ENCODE measurements around the gene BMERB1. TPM values are rescaled to one million over a fixed set of nuclear protein-coding genes. Genes with fewer than 3 reads are reported as not detected.
A peak's percentile ranks its signal among the peaks of the same experiment; 100 is the strongest.
"Not testable (repeated sequence)": the region's sequence is repeated elsewhere in the genome, so short reads cannot be mapped to it uniquely, and the experiment has no call there.

Gene BMERB1
- total RNA-seq, result 3.4 TPM
- 1 to 10 TPM; 2.2 to 4.2 (median 3.3) TPM for polyA plus RNA-seq

DNA sequence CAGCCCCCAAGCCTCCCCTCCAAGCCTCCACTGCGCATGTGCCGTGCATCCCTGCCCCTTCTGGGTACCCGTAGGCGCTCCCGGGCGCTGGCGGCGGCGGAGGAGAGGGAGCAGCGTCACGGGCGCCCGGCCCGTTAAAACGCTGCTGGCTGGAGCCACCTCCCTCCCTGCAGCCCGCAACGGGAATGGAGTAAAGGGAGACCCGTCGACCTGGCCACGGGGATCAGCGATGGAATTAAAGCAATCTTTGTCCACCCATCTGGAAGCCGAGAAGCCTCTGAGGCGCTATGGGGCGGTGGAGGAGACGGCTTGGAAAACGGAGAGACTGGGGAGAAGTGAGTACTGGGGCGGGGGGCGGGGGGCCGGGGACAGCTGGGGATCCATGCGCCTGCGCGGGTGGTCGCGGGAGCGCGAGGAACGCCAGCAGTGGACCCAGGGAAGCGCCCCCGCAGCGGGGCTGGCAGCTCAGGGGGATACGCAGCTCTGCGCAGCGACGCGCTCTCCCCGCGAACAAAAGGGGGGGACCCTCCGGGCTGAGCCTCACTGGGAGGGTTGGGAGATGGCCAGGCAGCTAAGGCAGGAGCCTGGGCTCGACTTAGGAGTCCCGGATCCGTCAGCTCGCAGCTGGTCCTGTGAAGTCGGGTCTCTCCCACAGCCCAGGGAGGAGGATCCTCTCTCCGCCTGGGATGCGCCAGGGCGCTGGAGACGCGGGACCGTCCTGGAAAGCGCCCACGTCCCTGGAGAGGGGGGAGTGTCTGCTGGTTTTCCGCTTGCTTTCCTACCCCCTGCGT is at the start of gene BMERB1:
Gene BMERB1 (plus strand): TSS at position 164 of the 791 bp plus-strand sequence. CDS start 66 bp downstream, at position 230.
- peak within 1 kb of the TSS in 1 of 3 donors; percentile 72 for H3K27ac Mint-ChIP-seq

DNA sequence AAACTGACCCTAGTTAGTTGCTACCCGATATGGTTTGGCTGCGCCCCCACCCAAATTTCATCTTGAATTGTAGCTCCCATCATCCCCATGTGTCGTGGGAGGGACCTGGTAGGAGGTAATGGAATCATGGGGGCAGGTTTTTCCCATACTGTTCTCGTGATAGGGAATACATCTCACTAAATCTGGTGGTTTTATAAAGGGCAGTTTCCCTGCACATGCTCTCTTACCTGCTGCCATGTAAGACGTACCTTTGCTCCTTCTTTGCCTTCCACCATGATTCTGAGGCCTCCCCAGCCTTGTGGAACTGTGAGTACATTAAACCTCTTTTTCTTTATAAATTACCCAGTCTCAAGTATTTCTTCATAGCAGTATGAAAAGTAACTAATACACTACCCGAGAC is 46.3 kb upstream of the BMERB1 start:
- not testable (repeated sequence) for H3K9me3 Mint-ChIP-seq; H3K36me3 ChIP-seq (ENCODE audit: control insufficient read depth, insufficient read depth, low read length); H3K27ac ChIP-seq (ENCODE audit: insufficient read depth, low read length, poor library complexity, severe bottlenecking); H3K4me3 Mint-ChIP-seq; H3K4me1 ChIP-seq (ENCODE audit: control insufficient read depth, insufficient read depth, low read length, poor library complexity, severe bottlenecking); H3K4me1 Mint-ChIP-seq; H3K36me3 Mint-ChIP-seq; H3K9me3 ChIP-seq (ENCODE audit: control insufficient read depth in 2 of 2, low read length in 2 of 2); H3K27me3 ChIP-seq (ENCODE audit: control insufficient read depth, insufficient read depth, low read length); ATAC-seq (ENCODE audit: low read depth in 2 of 2); H3K27ac Mint-ChIP-seq; H3K4me3 ChIP-seq (ENCODE audit: low read depth, low read length); DNase-seq
- peaks cover 21% of the 10 kb centered on the region for H3K27me3 Mint-ChIP-seq

More for the DNA sequence above, at the start of gene BMERB1:
- Histone ChIP-seq H3K36me3 (ENCODE audit: control insufficient read depth, insufficient read depth, low read length) (no peaks in the 10 kb centered on the region), H3K27me3 (ENCODE audit: control insufficient read depth, insufficient read depth, low read length) (peaks cover 2% of the 10 kb centered on the region), H3K27ac (ENCODE audit: insufficient read depth, low read length, poor library complexity, severe bottlenecking) (no peak within 1 kb of the TSS), H3K4me1 (ENCODE audit: control insufficient read depth, insufficient read depth, low read length, poor library complexity, severe bottlenecking) (peaks cover 12% of the 10 kb centered on the region), H3K4me3 (ENCODE audit: low read depth, low read length) (peak within 1 kb of the TSS; percentile 48), H3K9me3 (ENCODE audit: control insufficient read depth in 2 of 2, low read length in 2 of 2) (no peaks in the 10 kb centered on the region)
- DNase-seq, result peak; percentile 10 to 64 (median 15)
- Mint-ChIP-seq H3K4me1 (peaks cover 4 to 19% (median 9%) of the 10 kb centered on the region in 4 donors), H3K36me3 (no peaks in the 10 kb centered on the region), H3K9me3 (no peaks in the 10 kb centered on the region), H3K27me3 (peaks cover 25% of the 10 kb centered on the region), H3K4me3 (peak within 1 kb of the TSS; percentile 72 to 93 (median 82))
- ATAC-seq (ENCODE audit: low read depth in 2 of 2), result peak; percentile 31 to 64

DNA sequence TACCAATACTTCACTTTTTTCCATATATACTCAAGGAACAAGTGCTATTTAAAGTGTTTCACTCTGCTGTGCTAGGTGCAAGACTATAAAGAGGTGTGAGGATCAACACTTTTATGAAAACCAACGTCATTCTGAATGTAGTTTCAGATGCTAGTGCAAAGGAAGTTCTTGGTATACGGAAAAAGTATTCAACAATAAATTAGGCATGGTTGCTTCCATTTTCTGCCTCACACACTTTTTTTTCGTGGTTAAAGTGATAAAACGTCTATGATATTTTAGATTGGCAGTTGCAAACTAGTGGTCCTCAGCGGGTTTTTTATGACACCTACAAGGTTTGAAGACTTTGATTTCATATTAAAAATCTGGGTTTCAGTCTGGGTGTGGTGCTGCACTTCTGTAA is 44.5 kb upstream of the BMERB1 start:
- H3K27ac Mint-ChIP-seq; H3K4me1 Mint-ChIP-seq; H3K4me3 Mint-ChIP-seq; H3K27me3 ChIP-seq (ENCODE audit: control insufficient read depth, insufficient read depth, low read length); H3K36me3 Mint-ChIP-seq; ATAC-seq (ENCODE audit: low read depth in 2 of 2); DNase-seq; H3K4me1 ChIP-seq (ENCODE audit: control insufficient read depth, insufficient read depth, low read length, poor library complexity, severe bottlenecking); H3K27ac ChIP-seq (ENCODE audit: insufficient read depth, low read length, poor library complexity, severe bottlenecking); H3K36me3 ChIP-seq (ENCODE audit: control insufficient read depth, insufficient read depth, low read length); H3K4me3 ChIP-seq (ENCODE audit: low read depth, low read length); H3K9me3 Mint-ChIP-seq; H3K9me3 ChIP-seq (ENCODE audit: control insufficient read depth in 2 of 2, low read length in 2 of 2): not testable (repeated sequence)
- peaks cover 24% of the 10 kb centered on the region for H3K27me3 Mint-ChIP-seq

- Mint-ChIP-seq H3K4me3 (peak overlapping the region in 1 of 4 donors; percentile 27), H3K27me3 (peaks cover 25% of the 10 kb centered on the region)
- H3K36me3 ChIP-seq (ENCODE audit: control insufficient read depth, insufficient read depth, low read length); H3K27ac ChIP-seq (ENCODE audit: insufficient read depth, low read length, poor library complexity, severe bottlenecking); H3K4me3 ChIP-seq (ENCODE audit: low read depth, low read length); DNase-seq; H3K9me3 ChIP-seq (ENCODE audit: control insufficient read depth in 2 of 2, low read length in 2 of 2); H3K36me3 Mint-ChIP-seq; H3K27me3 ChIP-seq (ENCODE audit: control insufficient read depth, insufficient read depth, low read length); H3K27ac Mint-ChIP-seq; H3K4me1 ChIP-seq (ENCODE audit: control insufficient read depth, insufficient read depth, low read length, poor library complexity, severe bottlenecking); H3K4me1 Mint-ChIP-seq; ATAC-seq (ENCODE audit: low read depth in 2 of 2); H3K9me3 Mint-ChIP-seq: not testable (repeated sequence)
Observed at GRCh38 chr16:15393025-15393424, 41.4 kb upstream of the BMERB1 start.

GRCh38 chr16:15395631-15396508 is 38.5 kb upstream of the BMERB1 start, which contains the start of gene MPV17L:
Gene MPV17L, plus strand, starts transcription at chr16:15395754. Its CDS starts 144 bp downstream, at chr16:15395898.
- not testable (repeated sequence) for H3K9me3 ChIP-seq (ENCODE audit: control insufficient read depth in 2 of 2, low read length in 2 of 2); H3K4me1 ChIP-seq (ENCODE audit: control insufficient read depth, insufficient read depth, low read length, poor library complexity, severe bottlenecking); H3K4me1 Mint-ChIP-seq; DNase-seq; H3K27ac Mint-ChIP-seq; H3K9me3 Mint-ChIP-seq; H3K36me3 ChIP-seq (ENCODE audit: control insufficient read depth, insufficient read depth, low read length); H3K27me3 ChIP-seq (ENCODE audit: control insufficient read depth, insufficient read depth, low read length); H3K4me3 ChIP-seq (ENCODE audit: low read depth, low read length); H3K36me3 Mint-ChIP-seq; H3K27ac ChIP-seq (ENCODE audit: insufficient read depth, low read length, poor library complexity, severe bottlenecking)
- Mint-ChIP-seq H3K27me3 (peaks cover 17% of the 10 kb centered on the region), H3K4me3 (peak within 1 kb of the TSS in 1 of 4 donors; percentile 4)
- peak in 1 of 2 donors; percentile 12 for ATAC-seq (ENCODE audit: low read depth in 2 of 2)

GRCh38 chr16:15396509-15396829 is 37.9 kb upstream of the BMERB1 start:
- H3K9me3 Mint-ChIP-seq; H3K27me3 ChIP-seq (ENCODE audit: control insufficient read depth, insufficient read depth, low read length); H3K36me3 Mint-ChIP-seq; H3K4me3 ChIP-seq (ENCODE audit: low read depth, low read length); H3K27ac Mint-ChIP-seq; H3K4me1 ChIP-seq (ENCODE audit: control insufficient read depth, insufficient read depth, low read length, poor library complexity, severe bottlenecking); H3K4me3 Mint-ChIP-seq; ATAC-seq (ENCODE audit: low read depth in 2 of 2); H3K36me3 ChIP-seq (ENCODE audit: control insufficient read depth, insufficient read depth, low read length); DNase-seq; H3K9me3 ChIP-seq (ENCODE audit: control insufficient read depth in 2 of 2, low read length in 2 of 2); H3K4me1 Mint-ChIP-seq; H3K27ac ChIP-seq (ENCODE audit: insufficient read depth, low read length, poor library complexity, severe bottlenecking): not testable (repeated sequence)
- peaks cover 17% of the 10 kb centered on the region for H3K27me3 Mint-ChIP-seq

GRCh38 chr16:15396948-15397594 is 37.3 kb upstream of the BMERB1 start:
- DNase-seq, result no peak
- no peak overlapping the region for H3K4me3 Mint-ChIP-seq

More at GRCh38 chr16:15396948-15397594, 37.3 kb upstream of the BMERB1 start:
- Histone ChIP-seq H3K27me3 (ENCODE audit: control insufficient read depth, insufficient read depth, low read length) (no peaks in the 10 kb centered on the region), H3K4me1 (ENCODE audit: control insufficient read depth, insufficient read depth, low read length, poor library complexity, severe bottlenecking) (no peaks in the 10 kb centered on the region), H3K4me3 (ENCODE audit: low read depth, low read length) (no peak overlapping the region), H3K36me3 (ENCODE audit: control insufficient read depth, insufficient read depth, low read length) (no peaks in the 10 kb centered on the region), H3K27ac (ENCODE audit: insufficient read depth, low read length, poor library complexity, severe bottlenecking) (no peak overlapping the region), H3K9me3 (ENCODE audit: control insufficient read depth in 2 of 2, low read length in 2 of 2) (no peaks in the 10 kb centered on the region)
- Mint-ChIP-seq H3K27ac (no peak overlapping the region), H3K4me1 (no peaks in the 10 kb centered on the region), H3K27me3 (peaks cover 17% of the 10 kb centered on the region), H3K9me3 (no peaks in the 10 kb centered on the region), H3K36me3 (no peaks in the 10 kb centered on the region)
- no peak for ATAC-seq (ENCODE audit: low read depth in 2 of 2)

All from CD4-positive, CD25-positive, alpha-beta regulatory T cell (primary cell).